SU-DHL-6 (cell line): ENCODE measurements around the gene SNX6.

ENCODE experiments used
- EZH2phosphoT487 ChIP-seq: fragments of 200-600 bp; sonication (generic), shearing (Covaris generic); conservative IDR thresholded peaks from 2 replicates; pipeline ENCODE4 v1.6.1; 2018; ENCODE audit warnings: mild to moderate bottlenecking, antibody characterized with exemption, low read length, moderate library complexity, mixed read lengths
- TF ChIP-seq, protein P1 (sequence below): fragments of 200-600 bp; sonication (generic); IDR thresholded peaks from one replicate; pipeline ENCODE4 v1.5.1; 2017; ENCODE audit warnings: antibody characterized with exemption, mild to moderate bottlenecking, low read length, moderate library complexity; ENCODE audit not compliant: insufficient read depth, poor library complexity, severe bottlenecking

DNA sequence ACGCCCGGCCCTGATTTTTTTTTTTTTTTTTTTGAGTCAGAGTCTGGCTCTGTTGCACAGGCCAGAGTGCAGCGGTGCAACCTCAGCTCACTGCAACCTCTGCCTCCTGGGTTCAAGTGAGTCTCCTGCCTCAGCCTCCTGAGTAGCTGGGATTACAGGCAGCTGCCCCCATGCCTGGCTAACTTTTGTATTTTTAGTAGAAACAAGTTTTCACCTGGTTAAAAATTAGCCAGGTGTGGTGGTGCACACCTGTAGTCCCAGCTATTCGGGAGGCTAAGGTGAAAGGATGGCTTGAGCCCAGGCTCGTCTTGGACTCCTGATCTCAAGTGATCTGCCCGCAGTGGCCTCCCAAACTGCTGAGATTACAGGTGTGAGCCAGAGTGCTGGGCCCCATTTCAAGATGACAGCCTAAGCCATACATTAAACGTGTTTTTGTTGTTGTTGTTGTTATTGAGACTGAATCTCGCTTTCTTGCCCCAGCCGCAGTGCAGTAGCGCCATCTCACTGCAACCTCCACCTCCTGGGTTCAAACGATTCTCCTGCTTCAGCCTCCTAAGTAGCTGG is 47.7 kb downstream of the SNX6 start:
- TF ChIP-seq EZH2phosphoT487: no peak
- TF ChIP-seq, protein P1, sequence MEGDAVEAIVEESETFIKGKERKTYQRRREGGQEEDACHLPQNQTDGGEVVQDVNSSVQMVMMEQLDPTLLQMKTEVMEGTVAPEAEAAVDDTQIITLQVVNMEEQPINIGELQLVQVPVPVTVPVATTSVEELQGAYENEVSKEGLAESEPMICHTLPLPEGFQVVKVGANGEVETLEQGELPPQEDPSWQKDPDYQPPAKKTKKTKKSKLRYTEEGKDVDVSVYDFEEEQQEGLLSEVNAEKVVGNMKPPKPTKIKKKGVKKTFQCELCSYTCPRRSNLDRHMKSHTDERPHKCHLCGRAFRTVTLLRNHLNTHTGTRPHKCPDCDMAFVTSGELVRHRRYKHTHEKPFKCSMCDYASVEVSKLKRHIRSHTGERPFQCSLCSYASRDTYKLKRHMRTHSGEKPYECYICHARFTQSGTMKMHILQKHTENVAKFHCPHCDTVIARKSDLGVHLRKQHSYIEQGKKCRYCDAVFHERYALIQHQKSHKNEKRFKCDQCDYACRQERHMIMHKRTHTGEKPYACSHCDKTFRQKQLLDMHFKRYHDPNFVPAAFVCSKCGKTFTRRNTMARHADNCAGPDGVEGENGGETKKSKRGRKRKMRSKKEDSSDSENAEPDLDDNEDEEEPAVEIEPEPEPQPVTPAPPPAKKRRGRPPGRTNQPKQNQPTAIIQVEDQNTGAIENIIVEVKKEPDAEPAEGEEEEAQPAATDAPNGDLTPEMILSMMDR: no peak
